HepG2 (cell line): ENCODE measurements around the gene PSMC3IP. TPM values are rescaled to one million over a fixed set of nuclear protein-coding genes. Genes with fewer than 3 reads are reported as not detected.

ENCODE experiments used
- DPF2 ChIP-seq: sonication (generic); formaldehyde crosslinking; IDR thresholded peaks from 2 replicates; pipeline ENCODE4 v1.4.0; 2020; ENCODE audit warnings: mild to moderate bottlenecking, low read depth, missing genetic modification reagents, borderline replicate concordance
- ELF3 ChIP-seq: IDR thresholded peaks from 2 replicates; pipeline ENCODE4 v1.6.1; 2016; ENCODE audit warnings: missing genetic modification reagents, missing compliant biosample characterization
- ESRRA ChIP-seq: sonication (generic); formaldehyde crosslinking; IDR thresholded peaks from 2 replicates; pipeline ENCODE4 v1.5.1; 2020; ENCODE audit warnings: mild to moderate bottlenecking, low read depth, missing genetic modification reagents
- HNRNPLL ChIP-seq: fragments of 200-400 bp; formaldehyde crosslinking; IDR thresholded peaks from 2 replicates; pipeline ENCODE4 v1.6.1; 2017; ENCODE audit warnings: mild to moderate bottlenecking, low read depth, low read length; ENCODE audit not compliant: poor library complexity, severe bottlenecking
- KDM5A ChIP-seq: fragments of 200-600 bp; sonication (generic); IDR thresholded peaks from 2 replicates; pipeline ENCODE4 v1.7.0; 2018; ENCODE audit warnings: antibody characterized with exemption, mild to moderate bottlenecking, low read length, borderline replicate concordance
- MIER3 ChIP-seq: IDR thresholded peaks from 2 replicates; pipeline ENCODE4 v1.6.1; 2016; ENCODE audit warnings: missing compliant biosample characterization, borderline replicate concordance
- NAIF1 ChIP-seq: sonication (generic); formaldehyde crosslinking; IDR thresholded peaks from 2 replicates; pipeline ENCODE4 v1.5.0; 2020; ENCODE audit warnings: mild to moderate bottlenecking, missing genetic modification reagents, borderline replicate concordance
- NR2C2 ChIP-seq: sonication (generic); formaldehyde crosslinking; IDR thresholded peaks from 2 replicates; pipeline ENCODE4 v1.4.0; 2020; ENCODE audit warnings: missing genetic modification reagents, mild to moderate bottlenecking, moderate library complexity, borderline replicate concordance
- NR2F1 ChIP-seq, 2 experiments: fragments of 450-650 bp in 1 of 2; formaldehyde crosslinking in 1 of 2; IDR thresholded peaks; 2 replicates each; pipeline versions ENCODE4 v1.5.0 to v1.6.1; 2016 to 2020; ENCODE audit warnings: mild to moderate bottlenecking in 1 of 2, missing compliant biosample characterization in 1 of 2, missing genetic modification reagents in 1 of 2, moderate library complexity in 1 of 2
- RFX5 ChIP-seq: IDR thresholded peaks from 2 replicates; pipeline ENCODE4 v1.6.1; 2011; ENCODE audit warnings: low read depth, low read length, improper control_type of control experiment
- SETDB1 ChIP-seq: sonication (generic); formaldehyde crosslinking; IDR thresholded peaks from 2 replicates; pipeline ENCODE4 v1.5.1; 2020; ENCODE audit warnings: missing genetic modification reagents, mild to moderate bottlenecking, borderline replicate concordance
- TFE3 ChIP-seq: IDR thresholded peaks from 2 replicates; pipeline ENCODE4 v1.6.1; 2016
- ZNF234 ChIP-seq: sonication (generic); formaldehyde crosslinking; conservative IDR thresholded peaks from 2 replicates; pipeline ENCODE4 v1.5.1; 2020; ENCODE audit warnings: mild to moderate bottlenecking, missing genetic modification reagents
- ZNF83 ChIP-seq: sonication (generic); formaldehyde crosslinking; IDR thresholded peaks from 2 replicates; pipeline ENCODE4 v1.4.0; 2020; ENCODE audit warnings: missing genetic modification reagents, mild to moderate bottlenecking, borderline replicate concordance
- ZSCAN31 ChIP-seq: sonication (generic); formaldehyde crosslinking; IDR thresholded peaks from 2 replicates; pipeline ENCODE4 v1.5.0; 2020; ENCODE audit warnings: low read depth, mild to moderate bottlenecking, missing genetic modification reagents
- polyA plus RNA-seq, 8 experiments: library from polyadenylated mRNA; depleted of rRNA in 3 of 8; stranded (reverse) in 7 of 8; unstranded in 1 of 8; fragments of >200 nt; fragmentation: Illumina TruSeq in 4 of 8; extraction: Trizol in 4 of 8; gene quantifications; 2 replicates each; pipeline versions ENCODE4 v1.2.1 to v1.2.3, GENCODE V29; 2011 to 2016; ENCODE audit warnings: low read depth in 4 of 8, missing spikeins in 1 of 8, mixed read lengths in 1 of 8; ENCODE audit not compliant: insufficient read depth in 1 of 8
- total RNA-seq, 5 experiments: library from RNA; depleted of rRNA; stranded (reverse); fragments of >200 nt; fragmentation: Illumina TruSeq; extraction: Trizol; gene quantifications; 2 replicates each; pipeline ENCODE4 v1.2.3, GENCODE V29; 2016; ENCODE audit warnings: low read depth in 1 of 5
- TF ChIP-seq, protein P1 (sequence below), 2 experiments: fragments of 450-650 bp in 1 of 2; sonication (generic) in 1 of 2; formaldehyde crosslinking in 1 of 2; IDR thresholded peaks; 2 replicates each; pipeline versions ENCODE4 v1.6.1 to v1.8.0; 2016 to 2022; ENCODE audit warnings: antibody characterized with exemption in 1 of 2, mild to moderate bottlenecking in 1 of 2, missing genetic modification reagents in 1 of 2

PSMC3IP gene
- total and polyA plus RNA-seq, 2 of the 13 experiments (the other 11 are each of a cell fraction or from before 2014, with no cell fraction given): 6.5 to 22.4 TPM

DNA sequence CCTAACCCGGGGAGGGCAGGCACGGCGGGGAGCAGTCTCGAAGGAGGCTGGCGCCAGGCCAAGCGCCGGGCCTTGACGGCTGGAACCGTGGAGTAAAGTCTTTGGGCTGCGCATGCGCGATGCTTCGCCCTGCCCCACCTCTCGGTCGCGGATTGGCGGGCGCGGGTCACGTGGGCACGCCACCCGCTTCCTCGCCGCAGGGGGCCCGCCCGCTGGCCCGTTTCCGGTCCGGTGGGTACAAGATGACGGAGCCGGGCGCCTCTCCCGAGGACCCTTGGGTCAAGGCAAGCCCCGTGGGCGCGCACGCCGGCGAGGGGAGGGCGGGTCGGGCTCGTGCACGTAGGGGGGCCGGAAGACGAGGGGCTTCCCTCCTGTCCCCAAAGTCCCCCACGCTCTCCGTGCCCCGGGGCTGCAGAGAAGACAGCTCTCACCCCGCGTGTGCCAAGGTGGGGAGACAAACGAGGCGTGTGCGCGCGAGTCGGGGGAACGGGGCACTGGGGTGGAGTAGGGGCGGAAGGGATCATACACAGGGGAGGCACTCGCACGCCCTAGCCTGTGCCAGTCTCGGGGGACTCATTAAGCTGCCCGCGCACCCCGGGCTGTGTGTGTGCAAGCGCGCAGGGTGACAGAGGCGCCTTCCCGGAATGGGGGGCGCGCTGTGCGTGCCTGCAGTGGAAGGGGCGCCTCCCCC is 10.5 kb downstream of the PSMC3IP start, which contains the start of gene MLX (continued):
- TF ChIP-seq ESRRA (CRISPR knock-in tag): peak; percentile 46; the same call in 1 of the 2 replicates
- peak; percentile 82; the same call in 1 of the 2 replicates for TF ChIP-seq NAIF1
- TF ChIP-seq RFX5: no peak
- TF ChIP-seq SETDB1: no peak
- TF ChIP-seq TFE3 (CRISPR knock-in tag): peak; percentile 54; the same call in 1 of the 2 replicates
- peak; percentile 69; the same call in 1 of the 2 replicates for TF ChIP-seq ELF3 (CRISPR knock-in tag)
- TF ChIP-seq ZNF83 (CRISPR knock-in tag): peak; percentile 49; the same call in 1 of the 2 replicates
- TF ChIP-seq, protein P1, sequence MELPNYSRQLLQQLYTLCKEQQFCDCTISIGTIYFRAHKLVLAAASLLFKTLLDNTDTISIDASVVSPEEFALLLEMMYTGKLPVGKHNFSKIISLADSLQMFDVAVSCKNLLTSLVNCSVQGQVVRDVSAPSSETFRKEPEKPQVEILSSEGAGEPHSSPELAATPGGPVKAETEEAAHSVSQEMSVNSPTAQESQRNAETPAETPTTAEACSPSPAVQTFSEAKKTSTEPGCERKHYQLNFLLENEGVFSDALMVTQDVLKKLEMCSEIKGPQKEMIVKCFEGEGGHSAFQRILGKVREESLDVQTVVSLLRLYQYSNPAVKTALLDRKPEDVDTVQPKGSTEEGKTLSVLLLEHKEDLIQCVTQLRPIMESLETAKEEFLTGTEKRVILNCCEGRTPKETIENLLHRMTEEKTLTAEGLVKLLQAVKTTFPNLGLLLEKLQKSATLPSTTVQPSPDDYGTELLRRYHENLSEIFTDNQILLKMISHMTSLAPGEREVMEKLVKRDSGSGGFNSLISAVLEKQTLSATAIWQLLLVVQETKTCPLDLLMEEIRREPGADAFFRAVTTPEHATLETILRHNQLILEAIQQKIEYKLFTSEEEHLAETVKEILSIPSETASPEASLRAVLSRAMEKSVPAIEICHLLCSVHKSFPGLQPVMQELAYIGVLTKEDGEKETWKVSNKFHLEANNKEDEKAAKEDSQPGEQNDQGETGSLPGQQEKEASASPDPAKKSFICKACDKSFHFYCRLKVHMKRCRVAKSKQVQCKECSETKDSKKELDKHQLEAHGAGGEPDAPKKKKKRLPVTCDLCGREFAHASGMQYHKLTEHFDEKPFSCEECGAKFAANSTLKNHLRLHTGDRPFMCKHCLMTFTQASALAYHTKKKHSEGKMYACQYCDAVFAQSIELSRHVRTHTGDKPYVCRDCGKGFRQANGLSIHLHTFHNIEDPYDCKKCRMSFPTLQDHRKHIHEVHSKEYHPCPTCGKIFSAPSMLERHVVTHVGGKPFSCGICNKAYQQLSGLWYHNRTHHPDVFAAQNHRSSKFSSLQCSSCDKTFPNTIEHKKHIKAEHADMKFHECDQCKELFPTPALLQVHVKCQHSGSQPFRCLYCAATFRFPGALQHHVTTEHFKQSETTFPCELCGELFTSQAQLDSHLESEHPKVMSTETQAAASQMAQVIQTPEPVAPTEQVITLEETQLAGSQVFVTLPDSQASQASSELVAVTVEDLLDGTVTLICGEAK (IDR thresholded peaks at IDR 0.05): no peak
- TF ChIP-seq, protein P1 (CRISPR knock-in tag; IDR thresholded peaks at IDR 0.05): peak; percentile 82
- TF ChIP-seq NR2C2 (CRISPR knock-in tag): peak; percentile 89
- no peak; the same call in 1 of the 2 replicates for TF ChIP-seq MIER3 (CRISPR knock-in tag)
- no peak for TF ChIP-seq ZNF234 (CRISPR knock-in tag)
- no peak; the same call in 1 of the 2 replicates for TF ChIP-seq DPF2
- TF ChIP-seq HNRNPLL: peak; percentile 61
- peak; percentile 69 to 86; a peak in 3 of 4 replicates for TF ChIP-seq NR2F1 (CRISPR knock-in tag; IDR thresholded peaks at IDR 0.05)
- 0 out of 2 replicates have a peak, but pooled peaks have one; percentile 44 for TF ChIP-seq ZSCAN31
- no peak; the same call in 1 of the 2 replicates for TF ChIP-seq KDM5A
